HG02798 (cell line): ENCODE data around the gene FMO5.
A peak's percentile ranks its signal among the peaks of the same experiment; 100 is the strongest.

Source experiments
- ATAC-seq: cut with Tn5 transposase; IDR thresholded peaks from one replicate; pipeline ENCODE4 v1.9.1; 2021; ENCODE audit warnings: mild to moderate bottlenecking; ENCODE audit not compliant: unreplicated experiment, poor library complexity

The FMO5 gene, protein sequence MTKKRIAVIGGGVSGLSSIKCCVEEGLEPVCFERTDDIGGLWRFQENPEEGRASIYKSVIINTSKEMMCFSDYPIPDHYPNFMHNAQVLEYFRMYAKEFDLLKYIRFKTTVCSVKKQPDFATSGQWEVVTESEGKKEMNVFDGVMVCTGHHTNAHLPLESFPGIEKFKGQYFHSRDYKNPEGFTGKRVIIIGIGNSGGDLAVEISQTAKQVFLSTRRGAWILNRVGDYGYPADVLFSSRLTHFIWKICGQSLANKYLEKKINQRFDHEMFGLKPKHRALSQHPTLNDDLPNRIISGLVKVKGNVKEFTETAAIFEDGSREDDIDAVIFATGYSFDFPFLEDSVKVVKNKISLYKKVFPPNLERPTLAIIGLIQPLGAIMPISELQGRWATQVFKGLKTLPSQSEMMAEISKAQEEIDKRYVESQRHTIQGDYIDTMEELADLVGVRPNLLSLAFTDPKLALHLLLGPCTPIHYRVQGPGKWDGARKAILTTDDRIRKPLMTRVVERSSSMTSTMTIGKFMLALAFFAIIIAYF

GRCh38 chr1:147225193-147225730 lies at the start of gene FMO5:
TSS of gene FMO5 (minus strand) at chr1:147225339. CDS start at chr1:147225029, 310 bp downstream.
- peak; percentile 77 for ATAC-seq

- no peak for ATAC-seq
Measured at GRCh38 chr1:147273409-147274336, 48.5 kb upstream of the FMO5 start.

- no peak for ATAC-seq
Measured at GRCh38 chr1:147272042-147272441, 46.9 kb upstream of the FMO5 start.

DNA sequence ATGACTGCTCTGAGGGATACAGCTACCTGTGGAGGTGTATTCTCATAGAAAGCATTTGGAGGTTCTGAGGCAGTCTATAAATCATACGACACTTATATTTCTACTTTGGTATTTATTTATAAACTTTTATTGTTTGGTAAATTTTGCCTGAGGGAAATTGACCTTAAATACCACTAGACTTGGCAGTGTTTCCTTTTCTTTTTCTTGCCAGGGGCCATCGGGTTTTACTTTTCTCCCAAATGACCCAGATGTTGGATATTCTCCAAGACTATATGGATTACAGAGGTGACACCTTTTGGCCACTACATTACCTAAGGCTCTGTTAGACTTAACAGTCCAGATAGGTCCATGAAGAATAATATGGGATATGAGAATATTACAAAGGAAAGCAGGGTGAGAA lies 45.6 kb upstream of the FMO5 start:
- no peak for ATAC-seq

DNA sequence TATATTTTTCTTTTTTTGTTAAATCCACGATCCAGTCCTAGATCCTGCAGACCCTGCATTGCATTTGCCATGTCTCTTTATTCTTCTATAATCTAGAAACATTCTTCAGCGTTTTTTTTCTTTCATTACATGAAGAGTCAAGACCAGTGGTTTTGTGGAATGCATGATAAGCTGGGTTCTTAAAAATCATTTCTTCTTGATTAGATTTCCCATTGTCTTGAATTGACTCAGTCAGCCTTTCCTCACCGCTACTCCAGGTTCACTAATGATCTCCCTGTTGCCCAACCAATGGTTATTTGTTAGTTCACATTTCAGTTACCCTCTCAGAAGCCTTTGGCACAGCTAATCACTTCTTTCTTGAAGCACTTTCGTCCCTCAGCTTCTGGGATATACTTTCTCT lies 42.6 kb upstream of the FMO5 start:
- no peak for ATAC-seq

DNA sequence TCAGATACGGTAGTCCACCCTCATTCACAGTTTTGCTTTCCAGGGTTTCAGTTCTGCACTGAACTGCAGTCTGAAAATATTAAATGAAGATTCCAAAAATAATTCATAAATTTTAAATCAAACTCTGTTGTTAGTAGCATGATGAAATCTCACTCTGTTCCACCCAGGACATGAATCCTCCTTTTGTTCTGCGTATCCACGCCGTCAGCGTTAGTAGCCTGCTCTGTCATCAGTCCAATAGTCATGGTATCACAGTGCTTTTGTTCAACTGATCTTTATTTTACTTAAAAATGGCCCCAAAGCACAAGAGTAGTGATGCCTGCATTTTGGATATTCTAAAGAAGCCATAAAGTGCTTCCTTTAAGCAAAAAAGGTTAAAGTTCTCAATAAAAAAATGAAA lies 41.2 kb upstream of the FMO5 start:
- ATAC-seq: no peak

GRCh38 chr1:147264158-147264768 lies 39.1 kb upstream of the FMO5 start:
- no peak for ATAC-seq

DNA sequence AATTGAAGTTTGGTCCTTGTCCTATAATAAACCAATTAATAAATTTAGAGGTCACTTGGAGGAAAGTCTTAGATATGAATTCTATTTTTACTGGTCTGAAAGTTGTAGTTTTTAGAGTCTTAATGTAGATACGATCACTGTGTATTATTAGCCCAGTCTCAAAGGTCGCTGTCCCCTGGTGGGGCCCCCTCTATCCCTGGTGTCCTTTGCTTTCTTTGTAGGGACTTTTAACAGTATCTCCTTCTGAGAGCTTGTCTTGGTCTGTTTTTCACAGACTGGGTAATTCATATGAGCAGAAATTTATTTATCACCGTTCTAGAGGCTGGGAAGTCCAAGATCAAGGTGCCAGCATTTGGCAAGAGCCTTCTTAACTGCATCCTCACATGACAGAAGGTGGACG lies 35.8 kb upstream of the FMO5 start:
- no peak for ATAC-seq

DNA sequence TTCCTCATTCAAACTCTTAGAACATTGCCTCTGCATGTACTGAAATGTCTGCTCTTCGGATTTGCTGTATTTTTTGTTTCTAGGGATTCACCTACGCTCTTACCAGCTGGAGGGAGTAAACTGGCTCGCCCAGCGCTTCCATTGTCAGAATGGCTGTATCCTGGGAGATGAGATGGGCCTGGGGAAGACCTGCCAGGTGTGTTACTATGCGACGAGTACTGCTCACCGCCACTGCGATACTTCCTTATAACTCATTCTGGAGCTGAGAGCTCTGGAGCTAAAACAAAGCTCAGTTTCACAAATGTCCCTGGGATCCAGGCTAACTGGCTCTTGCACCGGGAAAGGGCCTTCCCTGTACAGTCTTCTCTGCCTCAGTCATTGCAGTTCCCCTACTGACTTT lies 27.4 kb upstream of the FMO5 start:
- ATAC-seq: no peak

- ATAC-seq: no peak
Measured at GRCh38 chr1:147247656-147248238, 22.6 kb upstream of the FMO5 start.

GRCh38 chr1:147246910-147247655 lies 21.9 kb upstream of the FMO5 start:
- ATAC-seq: no peak

DNA sequence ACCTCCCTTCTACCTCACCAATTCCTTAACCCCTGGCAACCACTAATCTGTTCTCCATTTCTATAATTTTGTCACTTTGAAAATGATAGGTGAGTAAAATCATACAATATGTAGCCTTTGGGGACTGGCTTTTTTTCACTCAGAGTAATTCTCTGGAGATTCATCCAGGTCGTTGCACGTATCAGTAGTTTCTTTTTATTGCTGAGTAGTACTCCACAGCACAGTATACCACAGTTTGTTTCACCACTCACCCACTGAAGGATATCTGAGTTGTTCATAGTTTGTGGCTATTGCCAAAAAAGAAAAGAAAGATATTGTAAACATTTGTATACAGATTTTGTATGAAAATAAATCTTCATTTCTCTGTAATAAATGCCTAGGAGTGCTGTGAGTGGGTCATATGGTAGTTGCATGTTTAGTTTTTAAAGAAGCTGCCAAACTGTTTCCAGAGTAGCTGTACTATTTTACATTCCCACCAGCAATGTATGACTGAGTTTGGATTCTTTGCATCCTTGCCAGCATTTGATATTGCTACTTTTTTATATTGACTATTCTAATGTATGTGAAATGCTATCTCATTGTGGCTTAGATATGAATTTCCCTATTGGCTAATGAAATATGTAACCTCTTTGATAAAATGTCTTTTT lies 21.0 kb upstream of the FMO5 start:
- no peak for ATAC-seq

DNA sequence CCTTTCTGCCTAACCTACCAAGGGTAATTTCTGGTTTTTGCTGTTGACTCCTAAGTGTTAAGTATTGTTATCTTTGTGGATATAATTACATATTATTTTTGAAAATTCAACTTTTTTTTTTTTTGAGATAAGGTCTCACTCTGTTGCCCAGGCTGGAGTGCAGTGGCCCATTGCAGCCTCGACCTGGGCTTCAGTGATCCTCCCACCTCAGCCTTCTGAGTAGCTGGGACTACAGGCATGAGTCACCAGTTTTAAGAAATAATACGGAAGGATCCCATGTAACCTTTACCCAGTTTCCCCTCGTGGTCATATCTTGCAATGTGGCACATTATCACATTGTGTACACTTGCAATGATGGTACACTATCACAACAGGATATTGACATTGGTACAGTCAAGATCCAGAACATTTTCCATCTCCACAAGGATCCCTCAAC lies 20.5 kb upstream of the FMO5 start:
- no peak for ATAC-seq

DNA sequence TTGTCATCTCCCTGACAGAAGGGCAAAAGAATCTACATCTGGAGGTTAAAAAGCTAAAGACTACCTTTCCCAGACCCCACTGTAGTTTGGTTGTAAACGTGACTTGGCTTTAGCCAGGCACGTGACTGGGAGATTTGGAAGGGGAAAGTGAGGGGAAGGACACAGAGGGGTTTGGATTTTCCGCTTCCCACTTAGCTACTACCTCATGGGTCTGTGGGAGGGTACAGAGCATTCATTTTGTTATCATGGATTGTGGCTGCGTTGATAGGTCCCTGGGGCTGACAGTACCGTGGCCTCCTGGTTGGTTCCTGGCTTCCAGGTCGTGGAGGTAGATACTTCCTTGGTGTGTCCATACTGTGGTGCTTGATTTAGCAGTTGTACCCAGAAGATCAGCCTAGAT lies 20.0 kb upstream of the FMO5 start:
- ATAC-seq: no peak

GRCh38 chr1:147243841-147244240 lies 18.7 kb upstream of the FMO5 start:
- ATAC-seq: no peak

DNA sequence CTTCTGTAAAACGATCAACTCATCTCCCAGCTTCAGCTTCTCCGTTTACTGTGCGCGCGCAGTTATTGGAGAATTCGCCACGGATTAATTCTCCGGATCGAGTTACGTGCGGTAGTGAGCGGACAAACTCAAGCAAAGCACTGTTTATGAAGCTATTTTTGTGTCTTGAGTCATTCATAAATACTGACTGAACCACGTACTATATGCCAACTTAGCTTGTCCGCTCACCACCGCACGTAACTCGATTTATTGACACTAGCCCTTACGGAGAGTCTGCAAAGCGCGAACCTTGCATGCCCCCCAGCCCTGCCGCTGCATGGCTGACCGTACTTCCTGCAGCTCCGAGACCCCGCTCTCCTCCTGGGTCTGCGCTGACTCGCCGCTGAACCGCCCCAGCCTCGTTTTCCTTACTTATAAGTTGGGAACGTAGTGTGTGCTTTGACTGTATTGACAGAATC lies 18.1 kb upstream of the FMO5 start:
- ATAC-seq: peak; percentile 16

DNA sequence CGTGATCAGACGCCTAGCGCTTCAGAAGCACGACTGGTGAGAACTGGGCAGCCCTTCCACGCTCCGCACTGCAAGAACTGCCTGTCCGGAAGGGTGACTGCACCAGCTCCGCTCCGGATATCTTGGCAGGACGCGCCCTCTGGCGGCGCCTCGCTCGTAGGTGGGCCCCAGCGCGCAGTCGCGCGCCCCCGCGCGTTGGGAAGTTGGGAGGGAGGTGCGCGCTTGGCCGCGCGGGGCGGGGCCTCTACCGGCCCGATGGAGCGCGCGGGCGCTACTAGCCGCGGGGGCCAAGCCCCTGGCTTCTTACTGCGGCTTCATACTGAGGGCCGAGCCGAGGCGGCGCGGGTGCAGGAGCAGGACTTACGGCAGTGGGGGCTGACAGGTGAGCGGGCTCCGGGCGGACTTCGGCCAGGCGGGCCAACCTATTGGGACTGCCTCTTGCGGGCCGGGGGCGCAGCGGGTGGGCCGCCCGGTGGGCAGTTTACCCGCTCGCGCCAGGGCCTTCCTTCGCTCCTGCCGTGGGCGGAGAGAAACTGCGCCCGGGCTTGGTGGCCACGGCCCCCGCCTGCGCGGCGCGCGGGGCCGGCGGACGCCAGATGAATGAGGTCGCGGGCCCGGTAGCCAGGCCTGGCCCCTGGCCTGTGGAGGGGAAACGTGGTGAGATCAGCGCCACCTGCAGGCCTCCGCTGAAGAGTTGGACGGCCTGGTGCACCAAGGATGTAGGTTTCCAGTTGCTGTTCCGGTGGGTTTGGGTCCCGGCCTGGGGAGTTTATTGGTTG lies 17.5 kb upstream of the FMO5 start, which contains the start of gene CHD1L:
Gene CHD1L (plus strand): TSS at position 236 of the 779 bp plus-strand sequence. CDS start 20 bp downstream, at position 256.
- ATAC-seq: peak; percentile 92

DNA sequence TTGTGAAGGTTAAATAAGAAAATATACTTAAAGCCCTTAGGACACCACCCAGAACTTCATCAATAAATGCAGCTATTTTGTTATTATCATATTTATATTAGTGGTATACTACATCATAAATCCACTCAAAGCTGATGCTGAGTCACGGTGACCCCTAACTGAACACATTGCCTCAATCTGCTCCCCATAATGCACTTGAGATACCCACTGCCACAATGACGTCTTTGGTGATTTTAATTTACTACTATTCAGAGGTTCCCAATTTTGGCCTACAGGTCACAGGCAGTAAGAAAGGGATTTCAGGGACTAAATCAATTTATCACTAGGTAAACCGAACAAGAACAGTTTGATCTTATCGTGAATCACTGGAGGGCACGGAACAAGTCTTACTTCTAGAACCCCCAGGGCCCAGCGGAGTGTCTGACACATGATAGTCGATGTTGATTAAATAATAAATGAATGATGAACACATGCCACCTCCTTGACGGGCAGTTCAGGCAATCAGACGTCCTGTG lies 16.9 kb upstream of the FMO5 start:
- no peak for ATAC-seq
